HEK293 (cell line): ENCODE measurements around the gene LHX2.

Experiments used
- PRDM1 ChIP-seq: fragments of 450-650 bp; formaldehyde crosslinking; IDR thresholded peaks from 2 replicates; pipeline ENCODE4; 2016; ENCODE audit warnings: missing biosample characterization, missing genetic modification characterization
- PRDM4 ChIP-seq: fragments of 450-650 bp; formaldehyde crosslinking; IDR thresholded peaks from 2 replicates; pipeline ENCODE4 v1.5.1; 2017; ENCODE audit warnings: missing biosample characterization, missing genetic modification characterization
- RBAK ChIP-seq: fragments of 450-650 bp; formaldehyde crosslinking; IDR thresholded peaks from 2 replicates; pipeline ENCODE4 v1.5.1; 2016; ENCODE audit warnings: missing biosample characterization, missing genetic modification characterization
- REST ChIP-seq: fragments of 450-650 bp; formaldehyde crosslinking; IDR thresholded peaks from 2 replicates; pipeline ENCODE4 v1.5.1; 2016; ENCODE audit warnings: missing biosample characterization, missing genetic modification characterization
- SETDB1 ChIP-seq: IDR thresholded peaks from one replicate; pipeline ENCODE4 v1.6.1; 2017; ENCODE audit warnings: mild to moderate bottlenecking, low read length, moderate library complexity, mixed read lengths; ENCODE audit not compliant: insufficient read length
- YY1 ChIP-seq: fragments of 450-650 bp; formaldehyde crosslinking; IDR thresholded peaks from 2 replicates; pipeline ENCODE4 v1.5.1; 2018; ENCODE audit warnings: missing biosample characterization, missing genetic modification characterization
- ZBTB20 ChIP-seq: fragments of 450-650 bp; formaldehyde crosslinking; IDR thresholded peaks from 2 replicates; pipeline ENCODE4 v1.5.1; 2016; ENCODE audit warnings: missing biosample characterization, missing genetic modification characterization
- ZNF133 ChIP-seq: fragments of 450-650 bp; formaldehyde crosslinking; IDR thresholded peaks from 2 replicates; pipeline ENCODE4 v1.5.1; 2016; ENCODE audit warnings: missing biosample characterization, missing genetic modification characterization
- ZNF140 ChIP-seq: fragments of 450-650 bp; formaldehyde crosslinking; IDR thresholded peaks from 2 replicates; pipeline ENCODE4 v1.5.1; 2016; ENCODE audit warnings: missing biosample characterization, missing genetic modification characterization
- ZNF221 ChIP-seq: fragments of 450-650 bp; formaldehyde crosslinking; IDR thresholded peaks from 2 replicates; pipeline ENCODE4 v1.5.1; 2017; ENCODE audit warnings: missing biosample characterization, missing genetic modification characterization, borderline replicate concordance
- ZNF239 ChIP-seq: fragments of 450-650 bp; formaldehyde crosslinking; IDR thresholded peaks from 2 replicates; pipeline ENCODE4 v1.5.1; 2016; ENCODE audit warnings: missing biosample characterization, missing genetic modification characterization
- ZNF274 ChIP-seq, 2 experiments: fragments of 200-500 bp in 1 of 2; fragments of 450-650 bp in 1 of 2; sonication (Bioruptor generic) in 1 of 2; formaldehyde crosslinking in 1 of 2; IDR thresholded peaks; 2 replicates each; pipeline versions ENCODE4 v1.5.1 to v1.6.1; 2014 to 2016; ENCODE audit warnings: borderline replicate concordance in 1 of 2, inconsistent platforms in 1 of 2, low read length in 1 of 2, missing biosample characterization in 1 of 2, missing genetic modification characterization in 1 of 2
- ZNF280C ChIP-seq: fragments of 450-650 bp; formaldehyde crosslinking; IDR thresholded peaks from 2 replicates; pipeline ENCODE4 v1.5.1; 2016; ENCODE audit warnings: missing biosample characterization, missing genetic modification characterization
- ZNF335 ChIP-seq: fragments of 450-650 bp; formaldehyde crosslinking; conservative IDR thresholded peaks from 2 replicates; pipeline ENCODE4 v1.5.1; 2016; ENCODE audit warnings: missing biosample characterization, missing genetic modification characterization
- ZNF341 ChIP-seq: fragments of 450-650 bp; formaldehyde crosslinking; IDR thresholded peaks from 2 replicates; pipeline ENCODE4; 2016; ENCODE audit warnings: low read depth, missing biosample characterization, missing genetic modification characterization
- ZNF416 ChIP-seq: fragments of 450-650 bp; formaldehyde crosslinking; IDR thresholded peaks from 2 replicates; pipeline ENCODE4 v1.5.1; 2016; ENCODE audit warnings: missing biosample characterization, missing genetic modification characterization
- ZNF48 ChIP-seq: fragments of 450-650 bp; formaldehyde crosslinking; IDR thresholded peaks from 2 replicates; pipeline ENCODE4 v1.5.1; 2016; ENCODE audit warnings: missing biosample characterization, missing genetic modification characterization
- ZNF518A ChIP-seq: fragments of 450-650 bp; formaldehyde crosslinking; conservative IDR thresholded peaks from 2 replicates; pipeline ENCODE4 v1.5.1; 2016; ENCODE audit warnings: low read depth, missing biosample characterization, missing genetic modification characterization
- ZNF560 ChIP-seq: fragments of 450-650 bp; formaldehyde crosslinking; IDR thresholded peaks from 2 replicates; pipeline ENCODE4 v1.5.1; 2017; ENCODE audit warnings: missing biosample characterization, missing genetic modification characterization, borderline replicate concordance
- ZNF645 ChIP-seq: fragments of 450-650 bp; formaldehyde crosslinking; IDR thresholded peaks from 2 replicates; pipeline ENCODE4; 2016; ENCODE audit warnings: missing biosample characterization, missing genetic modification characterization
- ZNF660 ChIP-seq: fragments of 450-650 bp; IDR thresholded peaks from 2 replicates; pipeline ENCODE4 v1.5.1; 2018; ENCODE audit warnings: missing biosample characterization, mild to moderate bottlenecking, missing genetic modification characterization
- ZNF677 ChIP-seq: fragments of 450-650 bp; IDR thresholded peaks from 2 replicates; pipeline ENCODE4 v1.5.0; 2018; ENCODE audit warnings: missing biosample characterization, mild to moderate bottlenecking, missing genetic modification characterization, moderate library complexity
- ZNF76 ChIP-seq: fragments of 450-650 bp; formaldehyde crosslinking; IDR thresholded peaks from 2 replicates; pipeline ENCODE4; 2016; ENCODE audit warnings: low read depth, missing biosample characterization, missing genetic modification characterization, borderline replicate concordance
- ZSCAN16 ChIP-seq: fragments of 450-650 bp; formaldehyde crosslinking; IDR thresholded peaks from 2 replicates; pipeline ENCODE4 v1.5.1; 2016; ENCODE audit warnings: missing biosample characterization, missing genetic modification characterization
- ZSCAN30 ChIP-seq: fragments of 450-650 bp; IDR thresholded peaks from 2 replicates; pipeline ENCODE4 v1.5.1; 2018; ENCODE audit warnings: missing biosample characterization, mild to moderate bottlenecking, missing genetic modification characterization, moderate library complexity

LHX2 gene

GRCh38 chr9:124010665-124011321 is 775 bp upstream of the LHX2 start (continued):
- TF ChIP-seq ZNF239 (tag by site-specific recombination) (no peak), ZNF48 (tag by site-specific recombination) (no peak), ZSCAN16 (tag by site-specific recombination) (peak; percentile 68; the same call in 1 of the 2 replicates), REST (tag by site-specific recombination) (no peak), ZSCAN30 (tag by site-specific recombination) (0 out of 2 replicates have a peak, but pooled peaks have one; percentile 16), RBAK (tag by site-specific recombination) (no peak), ZNF335 (tag by site-specific recombination) (peak; percentile 87), ZNF280C (tag by site-specific recombination) (no peak), ZNF677 (tag by site-specific recombination) (no peak), YY1 (tag by site-specific recombination) (no peak), ZNF645 (tag by site-specific recombination) (no peak), PRDM1 (tag by site-specific recombination) (peak; percentile 46; the same call in 1 of the 2 replicates), ZNF274 (IDR thresholded peaks at IDR 0.05; ENCODE audit: low read length) (no peak), ZNF274 (tag by site-specific recombination; IDR thresholded peaks at IDR 0.05; ENCODE audit: borderline replicate concordance) (no peak), ZNF560 (tag by site-specific recombination) (no peak), SETDB1 (no peak), ZNF133 (tag by site-specific recombination) (no peak), ZNF660 (tag by site-specific recombination) (no peak), ZNF76 (tag by site-specific recombination) (peak; percentile 72), ZNF341 (peak; percentile 84), ZNF416 (tag by site-specific recombination) (no peak), ZNF140 (tag by site-specific recombination) (no peak), ZNF221 (tag by site-specific recombination) (no peak), ZBTB20 (tag by site-specific recombination) (peak; percentile 75; the same call in 1 of the 2 replicates), ZNF518A (no peak), PRDM4 (no peak)
